ENCODE data around the gene SCGB2A2.
A peak's percentile ranks its signal among the peaks of the same experiment; 100 is the strongest.

SCGB2A2 gene

GRCh38 chr11:62237499-62237898, 32.5 kb upstream of the SCGB2A2 start:
- no peaks in the 10 kb centered on the region for H3K27me3 ChIP-seq (ENCODE audit: control insufficient read depth, insufficient read depth, low read length)
- no peaks in the 10 kb centered on the region for H3K79me2 ChIP-seq
- no peak overlapping the region for H3K4me2 ChIP-seq (ENCODE audit: low read length)
- peaks cover 4% of the 10 kb centered on the region for H3K4me1 ChIP-seq
- H2AFZ ChIP-seq = no peak overlapping the region
- H3K4me3 ChIP-seq (ENCODE audit: low read depth, low read length) = no peak overlapping the region
- no peak overlapping the region for H3K27ac ChIP-seq
- no peak overlapping the region for H3K9ac ChIP-seq
- TF ChIP-seq, protein P1, sequence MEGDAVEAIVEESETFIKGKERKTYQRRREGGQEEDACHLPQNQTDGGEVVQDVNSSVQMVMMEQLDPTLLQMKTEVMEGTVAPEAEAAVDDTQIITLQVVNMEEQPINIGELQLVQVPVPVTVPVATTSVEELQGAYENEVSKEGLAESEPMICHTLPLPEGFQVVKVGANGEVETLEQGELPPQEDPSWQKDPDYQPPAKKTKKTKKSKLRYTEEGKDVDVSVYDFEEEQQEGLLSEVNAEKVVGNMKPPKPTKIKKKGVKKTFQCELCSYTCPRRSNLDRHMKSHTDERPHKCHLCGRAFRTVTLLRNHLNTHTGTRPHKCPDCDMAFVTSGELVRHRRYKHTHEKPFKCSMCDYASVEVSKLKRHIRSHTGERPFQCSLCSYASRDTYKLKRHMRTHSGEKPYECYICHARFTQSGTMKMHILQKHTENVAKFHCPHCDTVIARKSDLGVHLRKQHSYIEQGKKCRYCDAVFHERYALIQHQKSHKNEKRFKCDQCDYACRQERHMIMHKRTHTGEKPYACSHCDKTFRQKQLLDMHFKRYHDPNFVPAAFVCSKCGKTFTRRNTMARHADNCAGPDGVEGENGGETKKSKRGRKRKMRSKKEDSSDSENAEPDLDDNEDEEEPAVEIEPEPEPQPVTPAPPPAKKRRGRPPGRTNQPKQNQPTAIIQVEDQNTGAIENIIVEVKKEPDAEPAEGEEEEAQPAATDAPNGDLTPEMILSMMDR (IDR thresholded peaks at IDR 0.05) = no peak
- no peaks in the 10 kb centered on the region for H3K9me3 ChIP-seq (ENCODE audit: control insufficient read depth, low read length)
- no peaks in the 10 kb centered on the region for H3K36me3 ChIP-seq (ENCODE audit: control insufficient read depth, insufficient read depth, low read length)

- H3K27ac ChIP-seq = no peak overlapping the region
- H2AFZ ChIP-seq = no peak overlapping the region
- H3K79me2 ChIP-seq = no peaks in the 10 kb centered on the region
- TF ChIP-seq, protein P1 (IDR thresholded peaks at IDR 0.05) = no peak
- H3K9me3 ChIP-seq (ENCODE audit: control insufficient read depth, low read length) = no peaks in the 10 kb centered on the region
- H3K4me3 ChIP-seq (ENCODE audit: low read depth, low read length) = no peak overlapping the region
- no peak overlapping the region for H3K4me2 ChIP-seq (ENCODE audit: low read length)
- H3K9ac ChIP-seq = no peak overlapping the region
- H3K36me3 ChIP-seq (ENCODE audit: control insufficient read depth, insufficient read depth, low read length) = no peaks in the 10 kb centered on the region
- H3K4me1 ChIP-seq = peaks cover 4% of the 10 kb centered on the region
- H3K27me3 ChIP-seq (ENCODE audit: control insufficient read depth, insufficient read depth, low read length) = no peaks in the 10 kb centered on the region
Measured at GRCh38 chr11:62238151-62238550, 31.8 kb upstream of the SCGB2A2 start.

- H2AFZ ChIP-seq = no peak overlapping the region
- no peaks in the 10 kb centered on the region for H3K9me3 ChIP-seq (ENCODE audit: control insufficient read depth, low read length)
- H3K9ac ChIP-seq = no peak overlapping the region
- H3K4me3 ChIP-seq (ENCODE audit: low read depth, low read length) = no peak overlapping the region
- H3K27ac ChIP-seq = no peak overlapping the region
- peaks cover 4% of the 10 kb centered on the region for H3K4me1 ChIP-seq
- no peaks in the 10 kb centered on the region for H3K79me2 ChIP-seq
- TF ChIP-seq, protein P1 (IDR thresholded peaks at IDR 0.05) = no peak
- H3K4me2 ChIP-seq (ENCODE audit: low read length) = no peak overlapping the region
- no peaks in the 10 kb centered on the region for H3K36me3 ChIP-seq (ENCODE audit: control insufficient read depth, insufficient read depth, low read length)
- no peaks in the 10 kb centered on the region for H3K27me3 ChIP-seq (ENCODE audit: control insufficient read depth, insufficient read depth, low read length)
Measured at GRCh38 chr11:62241095-62241494, 28.9 kb upstream of the SCGB2A2 start.

GRCh38 chr11:62242021-62242420, 27.9 kb upstream of the SCGB2A2 start, which contains the start of gene SCGB1D2:
TSS of gene SCGB1D2 (plus strand) at chr11:62242239. CDS start at chr11:62242308, 69 bp downstream.
- TF ChIP-seq, protein P1 (IDR thresholded peaks at IDR 0.05) = no peak
- no peaks in the 10 kb centered on the region for H3K79me2 ChIP-seq
- no peak within 1 kb of the TSS for H2AFZ ChIP-seq
- H3K4me3 ChIP-seq (ENCODE audit: low read depth, low read length) = no peak within 1 kb of the TSS
- H3K27me3 ChIP-seq (ENCODE audit: control insufficient read depth, insufficient read depth, low read length) = no peaks in the 10 kb centered on the region
- H3K27ac ChIP-seq = peak within 1 kb of the TSS; percentile 15
- no peaks in the 10 kb centered on the region for H3K36me3 ChIP-seq (ENCODE audit: control insufficient read depth, insufficient read depth, low read length)
- no peaks in the 10 kb centered on the region for H3K9me3 ChIP-seq (ENCODE audit: control insufficient read depth, low read length)
- H3K4me2 ChIP-seq (ENCODE audit: low read length) = no peak within 1 kb of the TSS
- peaks cover 4% of the 10 kb centered on the region for H3K4me1 ChIP-seq
- H3K9ac ChIP-seq = no peak within 1 kb of the TSS

DNA sequence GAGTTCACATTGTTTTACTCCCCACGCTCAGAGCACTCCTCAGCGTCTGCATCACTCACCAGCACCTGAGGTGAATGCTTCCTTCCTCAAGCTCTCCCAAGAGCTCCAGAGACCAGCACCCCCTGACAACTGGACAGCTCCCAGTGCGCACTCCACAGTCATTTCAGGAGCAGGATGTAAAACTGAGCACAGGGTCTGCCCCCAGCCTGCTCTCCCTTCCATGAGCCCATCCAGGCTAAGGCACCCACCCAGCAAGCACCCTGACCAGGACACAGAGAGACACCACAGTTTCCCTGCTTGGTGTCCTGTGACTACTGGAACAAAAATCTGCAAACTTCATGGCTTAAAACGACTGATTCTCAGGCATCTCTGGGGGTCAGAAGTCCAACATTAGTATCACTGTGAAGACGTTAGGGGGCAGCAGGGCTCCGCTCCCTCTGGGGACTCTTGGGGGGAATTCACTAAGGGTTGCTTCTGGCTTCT, 24.6 kb upstream of the SCGB2A2 start:
- no peaks in the 10 kb centered on the region for H3K9me3 ChIP-seq (ENCODE audit: control insufficient read depth, low read length)
- H3K79me2 ChIP-seq = no peaks in the 10 kb centered on the region
- peaks cover 4% of the 10 kb centered on the region for H3K4me1 ChIP-seq
- H3K36me3 ChIP-seq (ENCODE audit: control insufficient read depth, insufficient read depth, low read length) = no peaks in the 10 kb centered on the region
- TF ChIP-seq, protein P1 (IDR thresholded peaks at IDR 0.05) = no peak
- no peak overlapping the region for H3K4me3 ChIP-seq (ENCODE audit: low read depth, low read length)
- no peaks in the 10 kb centered on the region for H3K27me3 ChIP-seq (ENCODE audit: control insufficient read depth, insufficient read depth, low read length)
- H3K27ac ChIP-seq = no peak overlapping the region
- no peak overlapping the region for H2AFZ ChIP-seq
- H3K9ac ChIP-seq = no peak overlapping the region
- no peak overlapping the region for H3K4me2 ChIP-seq (ENCODE audit: low read length)

Data from parathyroid adenoma (tissue), 2 donors.